Loucy (cell line): ENCODE data around the gene MEFV.

ENCODE experiments used
- CTCF ChIP-seq: fragments of 200-600 bp; sonication (generic); conservative IDR thresholded peaks from 2 replicates; pipeline ENCODE4 v1.5.1; 2014; ENCODE audit warnings: mild to moderate bottlenecking, antibody characterized with exemption, low read length
- EZH2phosphoT487 ChIP-seq: fragments of 200-600 bp; IDR thresholded peaks from 2 replicates; pipeline ENCODE4 v1.6.1; 2018; ENCODE audit warnings: antibody characterized with exemption, mild to moderate bottlenecking, moderate library complexity, borderline replicate concordance

GRCh38 chr16:3262517-3262916 is 6.1 kb upstream of the MEFV start:
- TF ChIP-seq CTCF: no peak
- TF ChIP-seq EZH2phosphoT487: no peak
